Peyer's patch (tissue), 4 donors: ENCODE data around the gene WDR44. TPM values are rescaled to one million over a fixed set of nuclear protein-coding genes. Genes with fewer than 3 reads are reported as not detected.

Source experiments
- DNase-seq, 3 donors: peaks; one replicate each; pipeline ENCODE4 v3.0.0-alpha.2; 2017 to 2019
- H3K27ac ChIP-seq, 4 donors: fragments of 200-600 bp; sonication (generic); one replicate each; pipeline ENCODE4 v1.5.1; 2016 to 2019
- H3K27me3 ChIP-seq, 2 donors: fragments of 200-600 bp; sonication (generic); one replicate each; pipeline ENCODE4 v1.5.1; 2019
- H3K36me3 ChIP-seq, 3 donors: fragments of 200-600 bp; sonication (generic); one replicate each; pipeline ENCODE4 v1.5.1; 2016 to 2019
- H3K4me1 ChIP-seq, 4 donors: fragments of 200-600 bp; sonication (generic); one replicate each; pipeline ENCODE4 v1.5.1; 2016 to 2019
- H3K4me3 ChIP-seq, 4 donors: fragments of 200-600 bp; sonication (generic); 1 replicate in 3 of 4; 2 replicates in 1 of 4; pipeline ENCODE4 v1.5.1; 2016 to 2019; ENCODE audit warnings: mild to moderate bottlenecking in 1 of 4
- H3K9me3 ChIP-seq, 4 donors: fragments of 200-600 bp; sonication (generic); one replicate each; pipeline ENCODE4 v1.5.1; 2016 to 2019; ENCODE audit warnings: mild to moderate bottlenecking in 1 of 4
- CTCF ChIP-seq, 6 experiments: fragments of 450-650 bp in 4 of 6; fragments of 200-600 bp in 2 of 6; sonication (generic) in 1 of 6; IDR thresholded peaks; one replicate each; pipeline ENCODE4 v1.5.1; 2017 to 2019; ENCODE audit warnings: antibody characterized with exemption in 6 of 6, mild to moderate bottlenecking in 3 of 6, moderate library complexity in 1 of 6
- POLR2A ChIP-seq, 2 donors: fragments of 450-650 bp; IDR thresholded peaks; one replicate each; pipeline ENCODE4 v1.5.1; 2017; ENCODE audit warnings: antibody characterized with exemption in 2 of 2, mild to moderate bottlenecking in 2 of 2, moderate library complexity in 2 of 2
- total RNA-seq, 4 donors: library from RNA; depleted of rRNA; stranded (reverse); fragments of >200 nt; gene quantifications; one replicate each; pipeline ENCODE4 v1.1.0, GENCODE V29; 2016

WDR44 gene
- total RNA-seq, 4 donors from 2014 or later, result 11.8 to 35.5 (median 18.6) TPM

GRCh38 chrX:118352566-118352965 is 6.7 kb downstream of the WDR44 start:
- no peak for DNase-seq
- Histone ChIP-seq H3K27me3 (no peaks in the 10 kb centered on the region), H3K27ac (no peak overlapping the region), H3K36me3 (no peaks in the 10 kb centered on the region), H3K9me3 (no peaks in the 10 kb centered on the region), H3K4me1 (peaks cover 0 to 3% (median 0%) of the 10 kb centered on the region in 4 donors), H3K4me3 (no peak overlapping the region)
- TF ChIP-seq POLR2A (IDR thresholded peaks at IDR 0.05) (no peak), CTCF (IDR thresholded peaks at IDR 0.05) (no peak)

- TF ChIP-seq POLR2A (IDR thresholded peaks at IDR 0.05) (no peak), CTCF (IDR thresholded peaks at IDR 0.05) (no peak)
- Histone ChIP-seq H3K9me3 (no peaks in the 10 kb centered on the region), H3K36me3 (no peaks in the 10 kb centered on the region), H3K27ac (no peak overlapping the region), H3K4me1 (no peaks in the 10 kb centered on the region), H3K4me3 (no peak overlapping the region), H3K27me3 (no peaks in the 10 kb centered on the region)
- DNase-seq, result no peak
Measured at GRCh38 chrX:118353081-118353850, 7.4 kb downstream of the WDR44 start.

GRCh38 chrX:118355225-118355920 is 9.5 kb downstream of the WDR44 start:
- Histone ChIP-seq H3K9me3 (no peaks in the 10 kb centered on the region), H3K27ac (no peak overlapping the region), H3K4me3 (no peak overlapping the region), H3K27me3 (no peaks in the 10 kb centered on the region), H3K36me3 (no peaks in the 10 kb centered on the region), H3K4me1 (no peaks in the 10 kb centered on the region)
- no peak for TF ChIP-seq CTCF (IDR thresholded peaks at IDR 0.05)
- TF ChIP-seq POLR2A (IDR thresholded peaks at IDR 0.05), result no peak
- DNase-seq, result no peak

GRCh38 chrX:118356154-118356701 is 10.3 kb downstream of the WDR44 start:
- no peak overlapping the region for H3K4me3 ChIP-seq
- no peaks in the 10 kb centered on the region for H3K4me1 ChIP-seq
- no peak for DNase-seq
- H3K27me3 ChIP-seq, result no peaks in the 10 kb centered on the region
- H3K27ac ChIP-seq, result no peak overlapping the region
- no peaks in the 10 kb centered on the region for H3K9me3 ChIP-seq
- no peaks in the 10 kb centered on the region for H3K36me3 ChIP-seq
- TF ChIP-seq POLR2A (IDR thresholded peaks at IDR 0.05) (no peak), CTCF (IDR thresholded peaks at IDR 0.05) (no peak)

DNA sequence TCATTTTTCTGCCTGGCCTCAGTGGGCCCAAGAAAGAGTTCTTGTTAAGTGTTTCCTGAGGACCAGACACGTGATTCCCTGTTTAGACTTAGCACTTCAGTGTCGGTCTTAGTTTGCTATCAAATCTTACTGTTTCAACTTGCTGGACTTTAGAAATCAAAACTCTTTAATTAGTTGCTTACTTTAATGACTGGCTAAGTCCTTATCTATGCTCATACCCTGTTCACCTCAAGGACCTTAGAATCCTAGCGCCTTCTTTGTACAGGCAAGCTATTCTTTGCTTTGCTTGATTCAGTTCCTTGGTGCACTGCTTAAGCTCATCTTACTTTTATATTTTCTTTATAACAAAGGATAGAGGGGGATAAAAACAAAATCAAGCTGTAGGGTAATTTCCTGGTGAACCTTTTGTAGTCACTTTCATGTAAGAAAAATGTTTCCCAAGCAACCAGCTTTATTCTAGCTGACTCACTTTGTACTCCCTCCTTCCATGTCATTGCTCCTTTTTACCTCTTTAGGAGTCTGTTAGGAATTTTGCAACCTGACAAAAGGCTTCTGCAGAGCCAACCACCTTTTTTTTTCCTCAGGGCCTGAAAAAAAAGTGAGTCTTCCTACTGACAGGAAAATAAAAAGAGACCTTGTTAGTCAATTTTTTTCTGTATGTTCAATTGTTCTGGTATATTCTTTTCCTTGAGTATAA is 14.7 kb downstream of the WDR44 start:
- no peak overlapping the region for H3K4me3 ChIP-seq
- no peak for DNase-seq
- TF ChIP-seq CTCF (IDR thresholded peaks at IDR 0.05), result no peak
- TF ChIP-seq POLR2A (IDR thresholded peaks at IDR 0.05), result no peak

More for the DNA sequence above, 14.7 kb downstream of the WDR44 start:
- no peaks in the 10 kb centered on the region for H3K36me3 ChIP-seq
- H3K27ac ChIP-seq, result no peak overlapping the region
- H3K9me3 ChIP-seq, result no peaks in the 10 kb centered on the region
- no peaks in the 10 kb centered on the region for H3K4me1 ChIP-seq
- H3K27me3 ChIP-seq, result no peaks in the 10 kb centered on the region
